HG03139 (cell line): ENCODE measurements around the gene ZNF479.
"Not testable (repeated sequence)": the region's sequence is repeated elsewhere in the genome, so short reads cannot be mapped to it uniquely, and the experiment has no call there.

Experiments
- ATAC-seq: cut with Tn5 transposase; IDR thresholded peaks from one replicate; pipeline ENCODE4 v1.9.1; 2021; ENCODE audit not compliant: unreplicated experiment

The ZNF479 gene

DNA sequence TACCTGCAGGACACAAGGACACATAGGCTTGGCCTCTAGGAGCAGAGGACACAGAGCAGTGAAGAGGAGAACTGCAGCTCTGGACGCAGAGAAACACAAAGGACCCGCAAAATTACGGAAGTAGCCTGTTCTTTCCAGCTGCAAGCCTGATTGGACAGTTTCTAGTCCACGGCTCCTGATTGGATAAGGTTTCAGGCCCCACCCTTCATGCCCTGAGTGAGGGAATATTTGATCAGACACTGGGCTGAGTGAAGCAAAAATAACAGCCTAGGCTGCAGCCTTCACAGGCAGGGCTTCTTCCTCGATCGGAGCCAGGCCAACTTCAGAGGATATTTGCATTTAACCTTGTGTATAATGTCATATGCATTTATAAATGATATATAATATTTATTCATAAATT is at the start of gene ZNF479:
ZNF479 (minus strand) TSS at position 101 of the 400 bp plus-strand sequence. CDS start 112 bp downstream, outside the sequence.
- not testable (repeated sequence) for ATAC-seq

- ATAC-seq = no peak
Observed at GRCh38 chr7:57182031-57182430, 49.8 kb upstream of the ZNF479 start.

DNA sequence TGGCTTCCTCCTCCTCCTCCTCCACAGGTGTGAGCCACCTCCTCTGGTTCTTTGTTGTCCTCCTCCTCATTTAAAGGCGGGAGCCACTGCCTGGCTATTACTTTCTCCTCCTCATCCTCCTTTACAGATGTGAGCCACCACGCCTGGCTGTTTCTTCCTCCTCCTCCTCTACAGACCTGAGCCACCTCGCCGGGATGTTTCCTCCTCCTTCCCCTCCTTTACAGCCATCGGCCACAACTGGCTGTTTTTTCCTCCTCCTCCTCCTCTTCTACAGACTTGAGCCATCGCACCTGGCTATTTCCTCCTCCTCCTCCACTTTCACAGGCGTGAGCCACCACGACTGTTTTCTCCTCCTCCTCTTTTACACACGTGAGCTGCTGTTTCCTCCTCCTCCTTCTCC is 49.0 kb upstream of the ZNF479 start:
- ATAC-seq = no peak

DNA sequence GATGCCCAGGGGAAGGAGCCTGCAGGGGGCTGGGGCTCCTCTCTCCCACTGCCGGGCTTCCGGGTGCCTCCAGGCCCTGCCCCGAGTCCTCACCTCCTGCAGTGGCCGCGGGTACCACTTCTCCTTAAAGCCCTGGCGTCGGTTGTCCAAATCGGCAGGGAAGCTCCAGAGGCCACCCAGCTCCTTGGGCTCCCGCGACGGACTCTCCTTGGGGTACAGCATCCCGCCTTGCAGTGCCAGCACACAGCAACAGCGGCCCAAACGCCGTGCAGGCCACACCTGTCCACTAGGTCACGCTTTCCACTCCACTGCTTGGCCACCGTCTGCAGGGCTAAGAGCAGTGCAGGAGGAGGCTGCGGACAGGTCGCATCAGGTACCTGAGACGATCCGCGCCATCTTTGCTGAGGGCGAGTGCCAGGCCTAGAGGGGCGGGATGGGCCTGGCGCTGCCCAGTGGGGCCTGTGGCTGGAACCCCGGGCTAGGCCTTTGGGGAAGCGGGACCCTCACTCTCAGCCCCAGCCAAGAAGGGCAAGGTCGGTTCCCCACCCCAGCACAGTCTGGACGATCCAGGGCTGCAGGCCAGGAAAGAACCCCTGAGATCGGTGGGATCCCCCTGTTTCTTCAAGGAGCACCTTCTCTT is 47.7 kb upstream of the ZNF479 start:
- no peak for ATAC-seq

- ATAC-seq = no peak
Observed at GRCh38 chr7:57178768-57179139, 46.5 kb upstream of the ZNF479 start.

DNA sequence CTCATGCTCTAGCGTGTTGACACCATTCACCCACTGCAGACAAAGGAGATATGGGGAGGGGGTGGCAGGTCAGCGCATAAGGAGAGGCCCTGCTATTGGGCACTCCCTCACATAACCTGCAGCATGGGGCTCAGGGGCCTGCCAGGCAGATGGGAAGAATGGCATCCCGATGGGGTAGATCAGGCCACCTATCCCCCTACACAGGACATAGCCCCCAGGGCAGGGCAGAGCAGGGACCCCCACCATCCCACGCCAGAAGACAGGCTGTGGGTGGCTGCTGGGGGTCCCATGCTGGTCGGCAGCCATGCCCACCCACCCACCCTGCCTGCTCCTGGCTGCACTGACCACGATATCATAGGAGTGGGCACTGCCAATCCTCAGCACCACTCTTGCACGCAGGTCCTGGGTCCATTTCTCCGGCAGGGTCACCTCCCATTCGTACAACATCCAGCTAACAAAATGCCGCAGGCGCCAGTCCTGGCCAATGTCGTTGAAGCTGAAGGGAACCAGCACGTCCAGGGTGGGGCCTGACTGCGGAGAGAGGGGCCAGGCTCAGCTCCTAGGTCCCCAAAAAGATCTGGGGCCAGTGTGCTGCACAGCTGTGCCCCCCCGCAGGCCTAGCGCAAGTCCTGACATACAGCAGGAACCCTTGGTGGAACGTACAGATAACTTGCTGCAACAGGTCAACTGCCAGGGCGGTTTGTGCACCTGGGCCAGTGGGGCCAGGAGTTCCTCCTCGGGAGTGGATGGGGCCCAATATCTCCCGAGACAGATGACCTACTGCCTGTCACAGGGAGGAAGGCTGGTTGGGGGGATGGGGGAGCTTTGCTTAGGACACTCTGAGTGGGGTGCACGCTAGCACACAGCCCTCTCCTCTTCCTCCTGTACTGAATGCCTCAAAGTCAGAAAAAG is 45.9 kb upstream of the ZNF479 start:
- no peak for ATAC-seq

DNA sequence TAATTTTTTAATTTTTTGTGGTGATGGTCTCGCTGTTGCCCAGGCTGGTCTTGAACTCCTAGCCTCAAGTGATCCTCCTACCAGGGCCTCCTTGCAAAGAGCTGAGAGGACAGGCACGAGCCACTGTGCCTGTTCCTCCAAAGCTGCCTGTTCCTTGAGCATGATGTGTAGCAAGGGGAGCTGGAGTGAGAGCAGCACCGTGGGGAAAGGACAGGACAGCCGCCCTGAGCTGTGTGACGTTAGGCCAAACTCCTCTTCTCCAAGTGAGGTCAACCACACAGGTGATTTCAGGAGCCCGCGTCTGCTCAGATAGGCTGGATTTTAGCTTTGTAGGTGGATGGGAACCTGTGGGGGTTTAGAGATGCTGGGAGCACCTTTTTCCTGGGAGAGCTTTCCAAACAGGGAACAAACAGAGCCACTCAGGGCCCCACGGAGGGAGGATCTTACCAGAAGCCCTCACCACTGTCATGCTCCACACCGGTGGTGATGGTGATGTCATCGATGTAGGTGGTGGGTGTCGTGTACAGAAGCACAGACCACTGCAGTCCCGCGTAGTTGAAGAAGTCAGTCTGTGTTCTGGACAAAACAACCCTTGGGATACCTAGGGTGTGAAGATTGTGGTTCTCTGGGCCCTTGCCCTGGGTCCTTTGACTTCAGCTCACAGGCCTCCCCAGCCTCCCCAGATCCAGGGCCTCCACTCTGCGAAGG is 44.8 kb upstream of the ZNF479 start:
- no peak for ATAC-seq

- ATAC-seq = no peak
Observed at GRCh38 chr7:57165285-57165899, 33.2 kb upstream of the ZNF479 start.

GRCh38 chr7:57120123-57120784 is 12.0 kb downstream of the ZNF479 start:
- not testable (repeated sequence) for ATAC-seq
